Measurements from ENCODE around the gene ARHGAP6. TPM values are rescaled to one million over a fixed set of nuclear protein-coding genes. Genes with fewer than 3 reads are reported as not detected.

Gene ARHGAP6
- total and polyA plus RNA-seq, 2 of the 4 experiments (the other 2 are of a cell fraction) = 1.4 to 1.8 TPM

DNA sequence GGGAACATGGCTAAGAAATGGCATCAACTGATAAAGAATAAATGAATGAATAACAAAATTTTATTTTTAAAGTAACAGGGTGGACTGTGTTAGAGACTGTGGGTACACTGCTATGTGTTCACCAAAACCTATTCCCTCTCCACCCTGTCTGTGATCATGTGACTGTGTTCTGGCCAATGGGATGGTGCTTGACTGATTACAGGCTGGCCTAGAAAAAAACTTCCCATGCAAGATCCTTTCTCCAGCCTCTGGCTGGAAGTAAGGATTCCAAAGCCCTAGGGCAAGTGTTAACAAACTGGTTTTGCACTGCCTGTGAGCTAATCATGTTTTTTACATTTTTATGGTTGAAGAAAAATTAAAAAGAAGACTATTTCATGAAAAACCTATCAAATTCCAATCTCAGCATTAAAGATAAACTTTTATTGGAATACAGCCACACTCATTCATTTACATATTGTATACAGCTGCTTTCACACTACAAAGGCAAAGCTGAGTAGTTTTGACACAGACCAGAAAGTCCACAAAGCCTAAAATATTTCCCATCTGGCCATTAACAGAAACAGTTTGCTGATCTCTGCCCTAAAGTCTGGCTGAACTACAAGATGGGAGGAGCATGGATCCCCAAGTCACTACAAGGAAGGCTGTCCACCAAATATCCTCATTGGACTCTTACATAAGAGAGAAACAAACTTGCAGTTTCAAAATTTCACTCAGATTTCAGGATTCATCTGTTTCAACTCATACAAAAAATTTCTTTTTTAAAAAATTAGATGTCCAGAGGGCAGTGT is 133.2 kb downstream of the ARHGAP6 start:
- CTCF ChIA-PET = interaction anchor here (0.8 to 2.0 kb wide), 3 partner anchors 22 to 391 kb away, joined by 3 to 8 read pairs (median 3); no protein-coding TSS in a partner anchor
- POLR2A ChIA-PET (ENCODE audit: unreplicated experiment) = no interaction called here
- H3K9me1 ChIP-seq (ENCODE audit: insufficient read depth, low read length) = no peaks in the 10 kb centered on the region
- BruUV-seq (replicated peaks) = no TSS peak
- no peak overlapping the region for H2AK9ac ChIP-seq (replicated peaks; ENCODE audit: low read depth, low read length, poor library complexity)
- no peaks in the 10 kb centered on the region for H3K79me1 ChIP-seq (ENCODE audit: low read depth in 1 of 2, low read length in 2 of 2)
- ATAC-seq (ENCODE audit: low read depth) = peak; percentile 31; the same call in 1 of the 2 replicates
- no peak overlapping the region for H2BK15ac ChIP-seq (ENCODE audit: low read depth, low read length)
- no peaks in the 10 kb centered on the region for H3K27me3 ChIP-seq (ENCODE audit: control insufficient read depth, insufficient read depth, low read length)
- no peak overlapping the region for H3K4ac ChIP-seq (ENCODE audit: low read depth, low read length)
- no peak overlapping the region for H4K91ac ChIP-seq (ENCODE audit: insufficient read depth, low read depth, low read length)
- no peak overlapping the region for H4K5ac ChIP-seq (ENCODE audit: low read depth, low read length)
- no peak overlapping the region for H3K18ac ChIP-seq (ENCODE audit: low read depth, low read length)
- no peaks in the 10 kb centered on the region for H4K20me1 ChIP-seq (ENCODE audit: insufficient read depth, low read length)
- H2AK5ac ChIP-seq (ENCODE audit: low read depth, low read length) = no peak overlapping the region
- H3K27ac ChIP-seq (ENCODE audit: insufficient read depth, low read length) = no peak overlapping the region
- no peak overlapping the region for H2BK20ac ChIP-seq (ENCODE audit: low read depth, low read length)
- dilution Hi-C loops (cut with HindIII; ENCODE audit: low sequenced_read_pairs, unreplicated experiment) (no loop called here), intact Hi-C loops (cut with micrococcal nuclease) (loop anchor here (1.0 to 10.0 kb wide), 5 partner anchors 132 to 1952 kb away; partner anchors contain the start of gene ARHGAP6), in situ Hi-C loops (cut with MboI; ENCODE audit: low sequenced_read_pairs) (loop anchor here (5.0 kb wide), 2 partner anchors 190 to 240 kb away; no protein-coding TSS in a partner anchor)
- no peaks in the 10 kb centered on the region for H3K36me3 ChIP-seq (ENCODE audit: control insufficient read depth, insufficient read depth, low read length)
- no peaks in the 10 kb centered on the region for H3K9me3 ChIP-seq (ENCODE audit: control insufficient read depth, insufficient read depth, low read length)
- no peak overlapping the region for H3K56ac ChIP-seq (ENCODE audit: extremely low read depth, insufficient read depth, low read length)
- no peak overlapping the region for H2BK5ac ChIP-seq (ENCODE audit: low read depth, low read length, poor library complexity, severe bottlenecking)
- no peak overlapping the region for H3K23ac ChIP-seq (ENCODE audit: low read depth, low read length)
- no peak overlapping the region for H3K14ac ChIP-seq (replicated peaks; ENCODE audit: low read depth, low read length)
- no peak overlapping the region for H4K8ac ChIP-seq (ENCODE audit: low read depth in 2 of 2, low read length in 2 of 2)
- H2BK120ac ChIP-seq (ENCODE audit: low read depth, low read length) = no peak overlapping the region
- peaks cover 2% of the 10 kb centered on the region; the same call in 1 of the 2 replicates for H3K4me1 ChIP-seq (ENCODE audit: control insufficient read depth, insufficient read depth, low read length)
- H3K4me3 ChIP-seq (ENCODE audit: insufficient read depth, low read depth, low read length) = no peak overlapping the region
- no peak overlapping the region for H2AFZ ChIP-seq (replicated peaks; ENCODE audit: low read length, poor library complexity)
- H3K4me2 ChIP-seq (ENCODE audit: low read depth, low read length) = no peak overlapping the region
- no peak overlapping the region for H3K9ac ChIP-seq (ENCODE audit: low read depth, low read length)
- DNase-seq = peak; percentile 9
- TF ChIP-seq FOS (IDR thresholded peaks at IDR 0.05; ENCODE audit: low read depth, low read length) (no peak), CEBPB (IDR thresholded peaks at IDR 0.05; ENCODE audit: low read depth, low read length) (no peak), MAZ (IDR thresholded peaks at IDR 0.05; ENCODE audit: borderline replicate concordance, low read depth, low read length) (no peak), RFX5 (IDR thresholded peaks at IDR 0.05; ENCODE audit: low read depth, low read length) (no peak), SMC3 (IDR thresholded peaks at IDR 0.05; ENCODE audit: low read depth, low read length) (no peak), MAFK (IDR thresholded peaks at IDR 0.05; ENCODE audit: low read depth, low read length) (no peak), NFE2L2 (IDR thresholded peaks at IDR 0.05; ENCODE audit: low read depth, low read length) (no peak), RAD21 (IDR thresholded peaks at IDR 0.05; ENCODE audit: low read length) (no peak), POLR2A (IDR thresholded peaks at IDR 0.05; ENCODE audit: low read depth, low read length) (no peak), BHLHE40 (IDR thresholded peaks at IDR 0.05; ENCODE audit: low read depth, low read length) (no peak), RCOR1 (IDR thresholded peaks at IDR 0.05; ENCODE audit: insufficient replicate concordance, low read length) (no peak), MXI1 (IDR thresholded peaks at IDR 0.05; ENCODE audit: borderline replicate concordance, low read depth, low read length) (no peak)
- TF ChIP-seq, protein P1, sequence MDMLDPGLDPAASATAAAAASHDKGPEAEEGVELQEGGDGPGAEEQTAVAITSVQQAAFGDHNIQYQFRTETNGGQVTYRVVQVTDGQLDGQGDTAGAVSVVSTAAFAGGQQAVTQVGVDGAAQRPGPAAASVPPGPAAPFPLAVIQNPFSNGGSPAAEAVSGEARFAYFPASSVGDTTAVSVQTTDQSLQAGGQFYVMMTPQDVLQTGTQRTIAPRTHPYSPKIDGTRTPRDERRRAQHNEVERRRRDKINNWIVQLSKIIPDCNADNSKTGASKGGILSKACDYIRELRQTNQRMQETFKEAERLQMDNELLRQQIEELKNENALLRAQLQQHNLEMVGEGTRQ (IDR thresholded peaks at IDR 0.05; ENCODE audit: low read depth, low read length) = no peak; the same call in 1 of the 2 replicates
- TF ChIP-seq, protein P2, sequence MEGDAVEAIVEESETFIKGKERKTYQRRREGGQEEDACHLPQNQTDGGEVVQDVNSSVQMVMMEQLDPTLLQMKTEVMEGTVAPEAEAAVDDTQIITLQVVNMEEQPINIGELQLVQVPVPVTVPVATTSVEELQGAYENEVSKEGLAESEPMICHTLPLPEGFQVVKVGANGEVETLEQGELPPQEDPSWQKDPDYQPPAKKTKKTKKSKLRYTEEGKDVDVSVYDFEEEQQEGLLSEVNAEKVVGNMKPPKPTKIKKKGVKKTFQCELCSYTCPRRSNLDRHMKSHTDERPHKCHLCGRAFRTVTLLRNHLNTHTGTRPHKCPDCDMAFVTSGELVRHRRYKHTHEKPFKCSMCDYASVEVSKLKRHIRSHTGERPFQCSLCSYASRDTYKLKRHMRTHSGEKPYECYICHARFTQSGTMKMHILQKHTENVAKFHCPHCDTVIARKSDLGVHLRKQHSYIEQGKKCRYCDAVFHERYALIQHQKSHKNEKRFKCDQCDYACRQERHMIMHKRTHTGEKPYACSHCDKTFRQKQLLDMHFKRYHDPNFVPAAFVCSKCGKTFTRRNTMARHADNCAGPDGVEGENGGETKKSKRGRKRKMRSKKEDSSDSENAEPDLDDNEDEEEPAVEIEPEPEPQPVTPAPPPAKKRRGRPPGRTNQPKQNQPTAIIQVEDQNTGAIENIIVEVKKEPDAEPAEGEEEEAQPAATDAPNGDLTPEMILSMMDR (conservative IDR thresholded peaks at IDR 0.05; ENCODE audit: low read depth, low read length) = no peak
- TF ChIP-seq, protein P3, sequence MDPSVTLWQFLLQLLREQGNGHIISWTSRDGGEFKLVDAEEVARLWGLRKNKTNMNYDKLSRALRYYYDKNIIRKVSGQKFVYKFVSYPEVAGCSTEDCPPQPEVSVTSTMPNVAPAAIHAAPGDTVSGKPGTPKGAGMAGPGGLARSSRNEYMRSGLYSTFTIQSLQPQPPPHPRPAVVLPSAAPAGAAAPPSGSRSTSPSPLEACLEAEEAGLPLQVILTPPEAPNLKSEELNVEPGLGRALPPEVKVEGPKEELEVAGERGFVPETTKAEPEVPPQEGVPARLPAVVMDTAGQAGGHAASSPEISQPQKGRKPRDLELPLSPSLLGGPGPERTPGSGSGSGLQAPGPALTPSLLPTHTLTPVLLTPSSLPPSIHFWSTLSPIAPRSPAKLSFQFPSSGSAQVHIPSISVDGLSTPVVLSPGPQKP (IDR thresholded peaks at IDR 0.05; ENCODE audit: borderline replicate concordance, low read depth, low read length) = no peak
